ENCODE measurements around the gene KRTAP10-2.
"Not testable (repeated sequence)": the region's sequence is repeated elsewhere in the genome, so short reads cannot be mapped to it uniquely, and the experiment has no call there.

The KRTAP10-2 gene

DNA sequence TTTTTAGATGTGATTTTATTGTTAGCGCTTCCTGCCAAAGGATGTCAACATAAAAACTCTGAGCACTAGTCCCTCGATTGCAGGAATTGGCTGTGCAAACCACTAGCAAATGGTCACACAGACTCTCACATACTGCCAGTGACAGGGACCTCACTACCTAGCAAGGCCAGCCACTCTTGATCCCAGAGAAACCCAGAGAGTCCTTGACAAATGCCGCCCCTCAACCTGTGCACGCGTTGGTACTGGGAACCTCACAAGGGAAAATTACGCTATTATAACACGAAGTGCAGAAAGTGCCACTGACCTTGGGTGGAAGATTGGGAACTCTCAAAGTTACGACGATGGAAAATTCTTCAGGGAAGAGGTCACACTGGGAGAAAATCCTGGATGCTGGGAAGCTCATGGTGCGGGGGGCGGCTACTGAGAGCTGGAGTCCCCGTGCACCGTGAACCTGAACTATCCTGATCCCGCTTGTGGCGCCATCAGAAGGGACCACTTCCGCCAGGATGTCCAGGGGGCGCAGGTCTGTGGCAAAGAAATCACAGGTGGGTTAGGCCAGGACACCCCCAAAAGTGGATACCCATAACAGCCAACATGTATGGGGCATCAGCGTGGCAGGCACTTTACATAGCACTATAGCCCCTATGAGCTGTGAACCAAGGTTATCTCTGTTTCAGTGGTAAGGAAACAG lies 16.3 kb upstream of the KRTAP10-2 start:
- no peak for DNase-seq (ENCODE audit: low read depth)

- no peak for DNase-seq (ENCODE audit: low read depth)
Observed at GRCh38 chr21:44566403-44566802, 15.1 kb upstream of the KRTAP10-2 start.

DNA sequence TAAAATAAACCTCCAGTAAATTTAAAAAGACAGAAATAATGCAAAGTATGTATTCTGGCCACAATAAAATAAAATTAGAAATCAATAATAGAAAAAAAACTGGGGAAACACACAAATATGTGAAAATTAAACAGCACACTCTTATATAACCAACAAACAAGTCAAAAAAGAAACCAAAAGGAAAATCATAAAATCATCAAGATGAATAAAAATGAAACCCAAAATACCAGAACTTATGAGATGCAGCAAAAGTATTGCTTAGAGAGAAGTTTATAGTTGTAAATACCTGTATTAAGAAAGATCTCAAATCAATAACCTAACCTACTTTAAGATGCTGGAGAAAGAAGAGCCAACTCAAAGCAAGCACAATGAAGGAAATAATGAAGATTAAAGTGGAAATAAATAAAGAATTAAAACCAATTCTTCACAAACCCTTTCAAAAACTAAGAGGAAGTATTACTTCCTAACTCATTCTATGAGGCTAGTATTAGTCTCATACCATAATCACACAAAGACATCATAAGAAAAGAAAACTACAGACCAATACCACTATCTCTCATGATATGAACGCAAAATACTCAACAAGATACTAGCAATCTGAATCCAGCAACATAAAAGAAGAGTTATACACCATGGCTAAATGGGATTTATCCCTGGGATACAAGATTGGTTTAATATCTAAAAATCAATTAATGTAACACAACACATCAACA lies 13.7 kb upstream of the KRTAP10-2 start:
- no peak for DNase-seq (ENCODE audit: low read depth)

- no peak for DNase-seq (ENCODE audit: low read depth)
Observed at GRCh38 chr21:44564099-44564498, 12.8 kb upstream of the KRTAP10-2 start.

DNA sequence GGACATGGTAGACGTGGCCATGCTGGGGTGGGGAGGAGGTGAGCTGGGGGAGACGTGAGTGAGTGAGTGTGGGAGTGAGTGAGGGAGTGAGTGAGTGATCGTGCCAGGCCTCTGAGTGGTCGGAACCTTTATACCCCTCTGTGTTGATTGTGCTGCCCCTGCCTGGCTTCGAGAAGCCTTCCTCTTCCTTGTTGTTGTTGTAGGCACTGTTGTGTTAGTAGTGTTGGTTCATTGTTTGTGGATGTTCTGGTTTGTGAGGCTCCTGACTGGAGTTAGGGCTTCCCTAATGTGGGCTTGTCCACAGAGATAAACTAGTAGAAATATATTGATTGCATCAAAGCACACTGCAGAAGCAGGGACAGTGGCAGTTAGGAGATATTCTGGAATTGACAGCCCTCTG lies 7.4 kb upstream of the KRTAP10-2 start, which contains the start of gene KRTAP10-3:
TSS of gene KRTAP10-3 (minus strand) at position 101 of the 400 bp plus-strand sequence. CDS start at position 21, 80 bp downstream.
- no peak for DNase-seq (ENCODE audit: low read depth)

GRCh38 chr21:44558329-44558675 lies 7.0 kb upstream of the KRTAP10-2 start:
- DNase-seq (ENCODE audit: low read depth): not testable (repeated sequence)

GRCh38 chr21:44557491-44558328 lies 6.4 kb upstream of the KRTAP10-2 start:
- no peak for DNase-seq (ENCODE audit: low read depth)

- no peak for DNase-seq (ENCODE audit: low read depth)
Observed at GRCh38 chr21:44556879-44557278, 5.6 kb upstream of the KRTAP10-2 start.

DNA sequence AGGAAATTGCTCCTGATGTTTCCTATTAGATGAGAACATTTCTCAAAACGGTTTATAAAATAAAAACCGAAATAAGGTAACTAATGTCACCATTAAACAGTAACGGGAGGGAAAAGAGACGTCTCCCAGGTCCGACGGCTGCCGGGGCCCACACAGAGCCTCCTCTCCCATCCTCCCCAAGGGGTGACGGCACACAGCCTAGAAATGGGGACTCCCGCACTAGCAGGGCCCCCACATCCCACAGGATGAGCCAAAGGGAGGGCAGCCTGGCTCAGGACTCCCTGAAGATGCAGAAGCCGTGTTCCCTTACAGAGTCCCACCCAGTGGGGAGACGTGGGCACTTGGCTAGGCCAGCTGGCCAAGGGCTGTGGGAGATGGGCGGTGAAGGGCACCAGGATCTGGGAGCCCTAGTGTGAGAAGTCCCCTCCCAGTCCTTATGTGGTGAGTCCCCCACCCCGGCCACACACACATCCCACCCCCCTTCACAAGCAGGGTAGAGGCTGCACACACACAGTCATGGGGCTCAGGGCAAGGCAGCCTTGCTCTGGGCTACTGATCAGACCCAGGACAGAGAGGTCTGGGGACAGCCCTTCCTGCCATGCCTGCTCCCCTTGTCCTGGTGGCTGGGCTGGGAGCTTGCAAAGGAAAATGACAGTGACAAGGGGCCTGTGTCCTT lies 4.0 kb upstream of the KRTAP10-2 start:
- no peak for DNase-seq (ENCODE audit: low read depth)

DNA sequence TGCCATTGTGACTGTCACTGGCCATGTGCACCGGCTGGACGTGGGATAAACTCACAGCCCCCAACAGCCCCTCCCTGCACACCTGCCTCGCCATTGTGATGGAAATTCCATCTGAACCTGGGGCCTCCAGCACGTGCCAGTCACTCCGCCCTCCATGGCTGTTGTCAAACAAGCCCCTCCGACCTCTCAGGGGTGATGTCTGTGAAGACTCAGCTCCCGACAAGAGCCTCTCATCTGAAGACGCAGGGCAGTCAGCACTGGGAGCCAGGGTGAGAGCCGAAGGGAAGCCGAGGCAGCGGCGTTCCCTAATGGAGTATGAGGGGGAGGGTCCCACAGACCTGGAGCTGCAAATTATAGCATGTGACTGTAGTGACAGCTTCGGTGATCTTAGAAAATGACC lies 1.4 kb upstream of the KRTAP10-2 start:
- no peak for DNase-seq (ENCODE audit: low read depth)

- DNase-seq (ENCODE audit: low read depth): no peak
Observed at GRCh38 chr21:44552136-44552535, 831 bp upstream of the KRTAP10-2 start.

- no peak for DNase-seq (ENCODE audit: low read depth)
Observed at GRCh38 chr21:44550807-44551206, 498 bp downstream of the KRTAP10-2 start.

GRCh38 chr21:44550285-44550684 lies 1.0 kb downstream of the KRTAP10-2 start:
- DNase-seq (ENCODE audit: low read depth): not testable (repeated sequence)

DNA sequence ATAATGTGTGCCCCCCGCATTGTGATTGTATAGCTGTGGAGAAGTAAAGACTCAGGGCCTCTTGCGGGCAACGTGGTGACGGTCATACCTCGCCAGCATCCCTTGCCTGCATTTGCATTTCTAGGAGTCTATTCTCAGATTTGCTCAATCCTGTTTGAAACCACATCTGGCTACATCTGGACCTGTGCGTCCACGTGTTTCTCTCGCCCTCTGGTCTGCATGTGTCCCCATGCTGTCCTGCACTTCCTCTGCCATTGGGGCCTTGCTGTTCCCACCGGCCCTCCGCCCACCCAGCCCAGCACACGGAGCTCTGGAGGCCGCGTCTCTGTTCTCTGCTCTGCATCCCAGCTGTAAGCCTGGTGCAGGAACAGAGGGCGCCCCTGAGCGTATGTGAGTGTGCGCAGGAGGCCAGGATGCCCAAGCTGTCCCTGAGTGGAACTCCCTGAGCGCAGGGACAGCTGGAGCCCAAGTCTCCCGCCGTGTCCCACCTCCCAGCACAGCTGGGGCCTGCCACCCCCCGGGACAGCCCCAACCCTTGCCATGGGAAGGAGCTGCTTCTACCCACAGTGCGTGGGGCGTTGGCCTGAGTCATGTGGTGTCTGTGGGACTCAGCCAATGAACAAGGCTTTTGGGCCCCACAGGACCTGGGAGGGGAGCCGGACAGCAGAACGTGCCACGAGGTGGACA lies 1.6 kb downstream of the KRTAP10-2 start:
- no peak for DNase-seq (ENCODE audit: low read depth)

DNA sequence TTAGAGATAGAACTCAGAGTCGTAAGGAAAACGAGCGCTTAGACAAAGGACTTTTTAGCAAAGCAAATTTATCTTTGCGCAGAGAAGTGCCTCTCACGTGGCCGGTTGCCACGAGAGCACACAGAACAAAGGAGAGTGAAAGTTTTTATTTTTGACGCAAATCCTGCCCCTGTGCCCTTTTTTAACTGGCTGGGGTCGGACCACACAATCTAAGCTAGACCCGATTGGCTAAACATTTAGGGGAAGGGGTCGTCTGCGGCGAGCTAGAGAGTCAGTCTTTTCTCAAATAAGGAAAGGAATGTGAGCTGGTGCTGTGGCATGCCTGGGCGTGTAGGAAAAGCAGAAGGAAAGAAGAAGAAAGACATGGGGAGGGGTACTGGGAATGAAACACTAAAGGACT lies 2.4 kb downstream of the KRTAP10-2 start:
- DNase-seq (ENCODE audit: low read depth): no peak

- no peak for DNase-seq (ENCODE audit: low read depth)
Observed at GRCh38 chr21:44548381-44548780, 2.9 kb downstream of the KRTAP10-2 start.

DNA sequence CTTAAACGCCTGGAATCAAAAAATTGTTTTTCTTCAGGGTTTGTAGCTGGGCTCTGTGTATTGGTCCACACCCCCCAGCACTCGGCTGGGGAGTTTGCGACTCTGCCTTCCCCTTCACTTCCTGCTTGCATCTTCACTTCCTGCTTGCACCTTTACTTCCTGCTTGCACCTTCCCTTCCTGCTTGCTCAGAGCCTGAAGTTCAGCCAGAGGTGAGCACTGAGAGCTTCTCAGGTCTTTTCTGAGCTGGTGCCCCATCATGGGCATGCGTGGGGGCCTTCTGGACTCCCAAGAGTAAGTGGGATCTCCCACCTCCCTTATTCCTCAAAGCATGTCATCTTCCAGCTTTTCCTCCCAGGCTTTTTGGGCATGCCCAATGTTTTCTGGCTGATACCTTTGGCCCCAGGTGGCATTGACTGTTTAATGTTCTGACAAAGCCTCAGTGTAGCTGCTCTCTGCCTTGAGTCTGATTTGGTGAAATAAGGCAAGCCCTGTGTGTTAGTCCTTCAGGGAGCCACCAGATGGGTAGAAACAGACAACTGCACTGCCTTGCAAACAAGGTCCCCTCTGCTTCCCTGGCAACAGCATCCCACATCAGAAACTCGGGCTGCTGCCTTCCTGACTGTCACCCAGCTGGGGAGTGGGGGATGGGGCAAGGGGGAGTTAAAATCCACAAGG lies 3.5 kb downstream of the KRTAP10-2 start:
- DNase-seq (ENCODE audit: low read depth): no peak

GRCh38 chr21:44544566-44544965 lies 6.7 kb downstream of the KRTAP10-2 start:
- DNase-seq (ENCODE audit: low read depth): no peak

DNA sequence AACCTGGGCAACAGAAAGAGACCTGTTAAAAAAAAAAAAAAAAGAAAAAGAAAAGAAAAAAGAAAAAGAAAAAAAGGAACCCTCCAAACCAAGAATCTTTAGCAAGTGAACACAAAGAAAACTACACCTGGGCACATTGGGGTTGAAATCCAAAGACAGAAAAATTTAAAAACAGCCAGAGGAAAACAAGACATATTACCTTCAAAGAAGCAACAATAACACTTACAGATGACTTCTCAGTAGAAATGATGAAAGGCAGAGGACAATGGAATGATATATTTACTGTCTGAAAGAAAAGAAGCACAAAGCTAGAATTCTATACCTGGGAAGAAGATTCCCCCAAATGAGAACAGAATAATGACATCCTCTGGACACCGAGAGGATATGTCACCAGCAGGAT lies 8.6 kb downstream of the KRTAP10-2 start:
- no peak for DNase-seq (ENCODE audit: low read depth)

- DNase-seq (ENCODE audit: low read depth): no peak
Observed at GRCh38 chr21:44540741-44541288, 10.5 kb downstream of the KRTAP10-2 start.

Measured in activated T-cell treated with anti-CD3 and anti-CD28 coated beads for 1 hour (primary cell).